Measurements from ENCODE around the gene TRABD2B.

Gene TRABD2B

GRCh38 chr1:47849591-47850261 lies 147.5 kb downstream of the TRABD2B start:
- DNase-seq (ENCODE audit: low read depth) = no peak

DNA sequence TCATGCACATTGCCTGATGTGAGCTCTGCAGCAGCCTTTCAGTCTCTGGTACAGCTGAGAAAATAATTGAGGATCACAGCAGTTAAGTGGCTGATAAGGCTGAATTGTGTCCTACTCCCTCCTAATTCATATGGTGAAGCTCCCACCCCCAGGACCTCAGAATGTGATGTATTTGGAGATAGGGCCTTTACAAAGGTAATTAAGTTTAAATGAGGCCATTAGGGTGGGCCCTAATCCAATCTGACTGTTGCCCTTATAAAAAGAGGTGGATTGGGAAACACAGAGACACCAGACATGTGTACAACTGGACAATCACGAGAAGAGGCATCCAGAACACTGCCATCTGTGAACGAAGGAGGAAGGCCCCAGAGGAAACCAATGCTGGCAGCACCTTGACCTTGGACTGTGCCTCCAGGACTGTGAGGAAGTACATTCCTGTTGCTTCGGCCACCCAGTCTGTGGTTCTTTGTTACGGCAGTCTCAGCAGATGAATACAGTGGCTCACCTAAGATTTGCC lies 148.1 kb downstream of the TRABD2B start:
- no peak for DNase-seq (ENCODE audit: low read depth)

DNA sequence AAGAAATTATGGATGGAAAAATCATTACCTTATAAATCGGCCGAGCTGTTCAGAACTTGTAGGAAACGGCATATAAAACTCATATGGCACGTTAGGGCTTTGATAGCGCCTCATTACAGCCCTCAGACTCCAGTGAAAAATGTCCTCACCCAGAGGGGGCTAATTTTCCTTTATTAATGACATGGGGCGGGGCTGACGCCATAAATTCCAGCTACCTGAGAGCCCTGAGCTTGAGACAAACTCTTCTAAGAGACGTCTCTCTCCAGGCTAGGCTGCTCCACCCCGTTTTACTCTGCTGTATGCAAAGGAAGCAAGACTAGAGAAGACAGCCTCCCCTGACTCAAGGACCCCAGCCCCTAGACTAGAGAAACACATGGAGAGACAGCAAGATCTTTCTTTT lies 149.4 kb downstream of the TRABD2B start:
- no peak for DNase-seq (ENCODE audit: low read depth)

GRCh38 chr1:47844558-47844955 lies 152.6 kb downstream of the TRABD2B start:
- DNase-seq (ENCODE audit: low read depth) = no peak

DNA sequence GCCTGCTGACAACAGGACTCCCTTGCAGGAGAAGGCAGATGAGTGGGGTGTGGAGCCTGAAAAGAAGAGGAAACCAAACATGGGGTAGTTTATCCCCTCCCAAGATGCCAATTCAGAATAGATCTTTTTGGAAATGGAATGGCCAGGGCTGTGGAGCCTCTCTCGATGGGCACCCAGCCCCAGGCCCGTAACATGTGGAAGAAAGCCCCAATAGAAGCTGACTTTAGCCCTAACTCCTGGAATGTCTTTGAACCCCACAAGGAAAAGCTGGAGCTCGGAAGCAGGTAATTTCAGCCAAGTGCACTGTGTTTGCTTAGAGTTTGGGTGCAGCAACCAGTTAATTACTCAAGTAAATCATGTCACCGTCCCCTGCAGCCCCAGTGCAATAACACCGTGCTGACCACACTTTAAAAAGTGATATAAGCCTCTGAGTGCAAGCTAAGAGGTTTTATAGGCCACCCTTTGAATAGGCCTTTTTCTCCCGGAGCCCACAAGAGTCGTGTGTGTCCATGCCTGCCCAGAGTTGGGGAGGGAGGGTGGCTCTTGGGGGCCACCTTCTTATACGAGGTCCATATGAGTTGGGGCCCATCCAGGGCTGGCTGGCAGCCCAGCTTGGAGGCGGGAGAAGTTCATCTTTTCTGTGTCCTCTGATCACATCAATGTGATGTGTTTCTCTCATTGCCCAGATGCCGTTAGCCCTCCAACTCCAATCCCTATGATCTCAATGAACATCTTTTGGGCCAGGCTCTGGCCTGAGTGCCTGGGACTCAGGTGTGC lies 153.2 kb downstream of the TRABD2B start:
- DNase-seq (ENCODE audit: low read depth) = no peak

DNA sequence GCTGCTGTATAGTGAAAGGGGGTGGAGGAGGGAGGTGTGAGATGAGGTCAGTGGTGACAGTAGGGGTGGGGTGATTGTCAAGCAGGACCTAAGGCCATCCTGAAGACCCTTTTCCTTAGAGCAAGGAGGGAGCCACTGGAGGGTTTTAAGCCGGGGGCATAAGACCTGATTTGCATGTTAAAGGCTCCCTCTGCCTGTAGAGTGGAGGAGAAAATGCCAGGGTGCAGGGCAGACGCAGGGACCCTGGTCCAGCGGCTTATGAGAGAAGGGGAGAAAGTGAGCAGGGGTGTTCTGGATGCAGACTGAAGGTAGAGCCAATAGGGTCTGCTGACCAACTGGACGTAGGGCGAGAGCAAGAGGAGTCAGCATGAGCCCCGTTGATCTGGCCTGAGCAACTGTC lies 154.1 kb downstream of the TRABD2B start:
- no peak for DNase-seq (ENCODE audit: low read depth)

DNA sequence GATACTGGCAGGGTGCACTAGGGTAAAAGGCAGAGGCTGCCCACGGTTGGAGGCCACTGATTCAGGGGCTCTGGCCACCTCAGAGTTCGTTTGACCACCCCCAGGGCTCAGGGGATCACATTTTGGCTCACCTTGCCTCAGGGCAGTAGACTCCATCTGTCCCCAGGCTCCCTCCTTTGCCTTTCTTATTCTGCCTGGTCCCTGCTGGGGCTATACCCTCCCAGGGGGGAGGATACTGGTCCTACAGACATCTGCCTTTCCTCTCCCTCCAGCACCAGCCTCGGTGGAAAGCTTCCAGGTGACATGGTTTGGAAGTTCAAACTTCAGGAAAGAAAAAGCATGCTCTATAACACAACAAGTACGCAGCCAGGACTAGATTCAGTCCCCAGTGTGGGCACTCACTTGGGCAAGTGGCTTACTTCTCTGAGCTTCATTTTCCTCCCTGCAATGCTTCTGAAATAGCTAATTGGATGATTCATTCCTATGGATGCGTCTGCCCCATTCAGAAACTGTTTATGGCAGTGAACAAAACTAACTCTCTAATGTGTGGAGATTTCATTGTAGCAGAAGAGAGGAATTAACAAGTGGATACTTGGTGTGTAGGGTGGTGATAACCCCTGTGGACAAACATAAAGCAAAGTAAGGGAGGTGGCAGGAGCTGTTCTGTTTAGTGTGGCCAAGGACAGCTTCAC lies 154.8 kb downstream of the TRABD2B start:
- no peak for DNase-seq (ENCODE audit: low read depth)

DNA sequence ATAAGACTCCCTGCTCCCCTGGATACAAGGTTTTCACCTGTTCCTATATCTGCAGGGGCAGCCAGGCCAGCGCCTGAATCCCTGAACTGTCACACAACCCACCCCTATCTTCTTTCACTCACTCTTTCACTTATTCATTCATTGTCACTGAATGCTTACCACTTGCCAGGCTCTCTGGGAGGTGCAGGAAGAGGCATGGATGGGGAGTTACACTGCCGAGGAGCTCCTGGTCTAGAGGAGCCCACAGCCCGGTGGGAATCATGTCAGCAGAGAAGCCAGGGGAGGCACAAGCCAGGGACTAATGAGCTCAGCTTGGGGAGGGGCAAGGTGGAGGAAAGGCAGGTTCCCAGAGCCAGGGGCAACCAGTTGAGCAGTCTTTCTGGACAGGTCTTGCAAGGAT lies 155.8 kb downstream of the TRABD2B start:
- DNase-seq (ENCODE audit: low read depth) = no peak

GRCh38 chr1:47840393-47841190 lies 156.6 kb downstream of the TRABD2B start:
- DNase-seq (ENCODE audit: low read depth) = no peak

DNA sequence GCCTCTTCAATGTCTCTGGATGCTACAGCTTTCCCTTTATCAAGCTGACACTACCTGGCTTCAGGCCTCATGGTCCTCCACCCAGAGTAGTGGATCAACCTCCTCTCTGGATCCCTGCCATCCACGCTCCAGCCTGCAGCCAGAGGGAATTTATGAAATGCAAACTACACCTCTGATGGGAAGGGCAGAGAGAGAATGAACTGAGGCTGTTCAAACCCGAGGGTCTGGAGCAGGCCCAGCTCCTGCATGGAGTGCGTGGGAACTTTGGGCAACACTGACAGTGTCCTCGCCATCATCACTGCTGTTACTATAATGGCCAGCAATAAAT lies 157.8 kb downstream of the TRABD2B start:
- DNase-seq (ENCODE audit: low read depth) = no peak

- DNase-seq (ENCODE audit: low read depth) = no peak
Measured at GRCh38 chr1:47838562-47839432, 158.4 kb downstream of the TRABD2B start.

DNA sequence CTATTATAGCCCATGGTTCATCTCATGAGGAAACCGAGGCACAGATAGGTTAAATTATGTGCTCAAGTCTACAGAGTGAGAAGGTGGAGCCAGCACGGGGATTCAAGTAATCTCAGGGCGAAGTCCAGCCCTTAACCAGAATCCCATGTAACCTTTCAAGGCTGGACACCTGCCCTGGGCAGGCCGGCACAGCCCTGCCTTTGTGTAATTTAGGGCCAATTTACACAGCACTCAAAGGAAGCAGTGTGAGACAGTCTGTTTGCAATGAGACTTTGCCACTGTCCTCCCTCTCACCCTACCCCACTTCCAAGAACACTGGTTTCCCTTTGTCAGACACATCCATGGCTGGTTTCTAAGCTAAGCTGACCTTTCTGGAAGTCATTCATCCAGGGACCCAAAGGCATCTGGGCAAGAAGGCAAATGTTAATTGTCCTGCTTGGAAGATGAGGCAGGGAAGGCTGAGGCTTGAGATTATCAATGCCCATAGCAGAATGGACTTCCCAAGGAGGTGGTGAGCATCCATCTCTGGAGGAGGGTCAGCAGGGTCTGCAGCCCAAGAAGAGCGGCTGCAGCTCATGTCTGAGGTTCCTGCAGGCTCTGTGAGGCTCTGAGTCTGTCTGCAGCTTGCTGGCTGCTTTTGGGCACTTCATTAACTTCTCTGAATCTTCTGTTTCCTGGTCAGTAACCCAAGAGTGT lies 159.2 kb downstream of the TRABD2B start:
- no peak for DNase-seq (ENCODE audit: low read depth)

GRCh38 chr1:47837056-47837830 lies 159.9 kb downstream of the TRABD2B start:
- DNase-seq (ENCODE audit: low read depth) = no peak

DNA sequence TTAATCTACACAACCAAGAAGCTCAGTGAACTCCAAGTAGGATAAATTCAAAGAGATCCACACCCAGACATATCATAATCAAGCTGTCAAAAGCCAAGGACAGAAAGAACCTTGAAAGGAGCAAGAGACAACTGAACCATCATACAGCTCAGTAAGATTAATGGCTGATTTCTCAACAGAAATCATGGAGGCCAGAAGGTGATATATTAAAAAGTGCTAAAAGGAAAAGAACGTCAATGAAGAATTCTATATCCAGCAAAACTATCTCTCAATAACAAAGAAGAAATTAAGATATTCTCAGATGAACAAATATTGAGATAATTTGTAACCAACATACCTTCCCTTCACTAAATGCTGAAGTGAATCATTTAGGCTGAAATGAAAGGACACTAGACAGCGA lies 161.8 kb downstream of the TRABD2B start:
- no peak for DNase-seq (ENCODE audit: low read depth)

DNA sequence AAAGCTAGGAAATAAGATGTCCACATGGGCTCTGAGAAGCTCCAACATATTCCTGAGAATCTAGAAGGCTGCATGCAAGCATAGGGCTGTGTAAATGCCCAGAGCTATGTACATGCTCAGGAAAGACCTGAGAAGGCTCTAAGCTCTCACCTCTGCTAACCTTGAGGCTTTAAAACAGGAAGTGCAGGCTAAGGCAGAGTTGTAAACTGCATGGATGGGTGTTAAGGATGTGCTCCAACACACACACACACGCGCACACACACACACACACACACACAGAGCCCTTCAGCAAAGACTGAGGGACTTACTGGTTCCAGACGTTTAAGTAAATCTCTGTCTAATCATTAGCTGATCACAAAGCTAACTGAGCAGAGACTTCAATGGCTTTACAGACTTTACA lies 162.9 kb downstream of the TRABD2B start:
- no peak for DNase-seq (ENCODE audit: low read depth)

- no peak for DNase-seq (ENCODE audit: low read depth)
Measured at GRCh38 chr1:47830641-47831333, 166.4 kb downstream of the TRABD2B start.

DNA sequence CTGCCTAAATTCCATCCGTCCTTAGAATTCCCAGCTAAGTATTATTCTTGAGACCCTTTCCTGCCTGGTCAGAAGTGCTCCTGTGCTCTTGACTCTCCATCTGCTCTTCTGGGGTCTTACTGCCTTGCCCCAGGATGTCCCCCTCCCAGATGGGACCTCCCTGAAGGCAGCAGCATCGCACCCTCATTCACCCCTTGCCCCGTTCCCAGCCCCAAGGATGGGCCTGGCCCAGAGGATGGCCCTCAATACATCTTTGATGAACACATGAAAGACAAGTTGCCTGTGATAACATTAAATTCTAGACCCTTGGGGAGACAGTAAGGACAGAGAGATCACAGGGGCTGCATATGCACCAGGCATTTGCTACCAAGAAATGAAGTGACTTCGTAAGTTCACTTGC lies 167.2 kb downstream of the TRABD2B start:
- DNase-seq (ENCODE audit: low read depth) = no peak

DNA sequence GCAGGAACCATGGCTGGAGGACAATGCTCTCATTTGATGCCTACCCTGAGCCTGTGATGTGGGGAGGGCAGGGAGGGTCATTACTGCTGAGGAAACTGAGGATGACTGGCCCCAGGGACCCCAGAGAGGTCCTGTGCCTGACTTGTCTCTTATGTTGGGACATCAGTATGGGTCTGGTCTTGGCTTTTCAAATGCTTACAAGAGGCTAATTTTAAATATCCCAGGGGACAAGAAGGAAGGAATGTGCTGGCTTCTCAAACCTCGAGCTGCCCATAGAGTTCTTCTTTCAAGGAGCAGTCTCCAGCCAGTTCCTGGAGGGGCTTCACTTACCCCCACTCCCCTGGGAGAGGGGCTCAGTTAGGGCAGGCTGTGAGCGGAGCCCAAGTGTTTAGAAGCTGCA lies 168.2 kb downstream of the TRABD2B start:
- no peak for DNase-seq (ENCODE audit: low read depth)

DNA sequence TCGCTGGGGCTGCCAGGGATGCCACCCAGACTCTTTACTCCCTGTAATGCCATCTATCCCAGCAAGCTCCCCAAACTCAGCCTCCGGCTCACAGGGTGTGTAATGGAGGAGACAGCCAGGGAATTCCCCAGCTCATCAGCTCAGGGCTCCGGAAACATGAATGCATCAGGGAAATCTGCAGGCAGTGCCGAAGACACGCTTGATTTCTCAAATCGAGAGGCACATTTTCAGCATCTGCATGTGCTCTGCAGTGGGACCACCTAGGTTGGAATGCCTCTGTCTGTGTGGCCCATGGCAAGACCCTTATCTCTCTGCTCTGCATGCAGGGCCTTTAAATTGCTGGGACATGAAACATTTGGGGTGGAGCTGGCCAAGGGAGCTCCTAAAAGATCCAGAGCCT lies 170.1 kb downstream of the TRABD2B start:
- no peak for DNase-seq (ENCODE audit: low read depth)

Measured in activated T-helper 9 cell treated with anti-CD3 and anti-CD28 coated beads, Interleukin-2, amount 50 U/mL, for 16 hours (primary cell).